Activated CD8-positive, alpha-beta memory T cell treated with anti-CD3 and anti-CD28 coated beads, Interleukin-2, amount 50 U/mL, for 48 hours (primary cell): Measurements from ENCODE around the gene GRID2.

Source experiments
- DNase-seq: peaks from one replicate; pipeline ENCODE4 v3.0.0-alpha.2; 2020

Gene GRID2

DNA sequence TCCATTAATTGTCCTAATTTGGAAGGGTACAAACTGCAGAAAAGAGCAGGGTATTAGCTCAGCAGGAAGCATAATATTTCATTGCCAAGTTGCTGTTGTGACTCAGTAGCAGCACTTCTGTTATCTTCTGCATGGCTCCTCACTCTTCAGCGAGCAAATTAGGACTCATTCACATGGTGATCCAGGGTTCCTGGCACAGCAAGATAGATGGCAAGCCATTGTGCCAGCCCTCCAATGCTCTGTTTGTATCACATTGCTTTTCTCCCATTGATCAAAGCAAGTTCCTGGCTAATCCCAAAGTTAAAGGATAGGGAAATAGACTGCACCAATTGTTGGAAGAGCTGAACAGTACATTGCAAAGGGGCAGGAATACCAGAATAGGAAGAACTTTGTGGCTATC is 1142.3 kb downstream of the GRID2 start:
- DNase-seq, result no peak

DNA sequence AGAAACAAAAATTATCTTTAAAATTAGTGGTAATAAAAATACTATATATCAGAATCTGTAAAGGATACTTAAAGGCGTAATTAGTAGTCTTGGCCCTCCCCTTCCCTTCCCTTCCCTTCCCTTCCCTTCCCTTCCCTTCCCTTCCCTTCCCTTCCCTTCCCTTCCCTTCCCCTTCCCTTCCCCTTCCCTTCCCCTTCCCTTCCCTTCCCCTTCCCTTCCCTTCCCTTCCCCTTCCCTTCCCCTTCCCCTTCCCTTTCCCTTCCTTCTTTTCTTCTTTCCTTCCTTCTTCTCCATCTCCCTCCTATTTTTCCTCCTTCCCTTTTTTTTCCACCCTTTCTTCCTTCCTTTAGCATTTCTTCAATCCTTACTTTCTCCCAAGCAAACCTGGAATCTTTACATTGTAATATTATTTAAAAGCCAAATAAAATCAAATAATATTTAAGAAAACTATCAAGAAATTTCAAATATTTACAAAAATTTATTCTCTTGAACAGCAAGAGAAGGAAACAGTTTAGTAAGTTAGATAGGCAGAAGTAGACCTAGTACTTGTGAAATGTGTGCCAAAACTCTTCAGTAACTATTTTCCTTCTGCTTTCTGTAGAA is 1145.0 kb downstream of the GRID2 start:
- DNase-seq, result no peak

DNA sequence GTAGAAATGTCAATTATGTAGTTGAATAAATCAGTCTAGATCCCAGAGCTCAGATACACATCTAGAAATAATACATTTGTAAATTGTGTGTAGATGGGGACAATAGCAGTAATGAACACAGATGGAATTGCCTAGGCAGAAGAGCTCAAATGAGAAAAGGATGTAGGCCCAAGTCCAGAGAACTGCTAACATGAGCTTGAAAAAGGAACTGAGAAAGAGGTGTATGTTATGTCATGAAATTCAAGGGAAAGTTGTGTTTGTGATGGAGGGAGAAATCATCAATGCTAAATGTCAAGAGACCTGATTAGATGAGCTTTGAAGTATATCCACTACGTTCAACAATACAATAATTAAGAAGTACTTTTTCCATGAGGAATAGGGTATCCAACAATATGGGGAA is 1148.2 kb downstream of the GRID2 start:
- no peak for DNase-seq

DNA sequence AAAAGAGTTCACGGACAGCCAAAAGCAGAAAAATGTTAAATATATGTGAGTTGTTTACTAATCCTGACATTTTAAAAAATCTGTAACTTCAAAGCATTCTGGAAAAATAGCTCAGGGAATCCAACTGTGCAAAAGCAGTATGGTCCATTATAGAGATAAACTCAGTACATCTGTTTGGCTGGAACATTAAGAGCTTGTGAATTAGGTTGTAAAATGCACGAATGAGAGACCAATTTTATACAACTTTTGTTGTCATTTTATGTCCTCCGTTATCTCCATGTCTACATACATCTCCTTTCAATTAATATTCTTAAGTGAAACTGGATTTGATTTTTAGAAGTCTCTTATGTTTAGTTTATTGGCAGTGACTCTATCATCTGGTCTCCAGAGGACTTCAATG is 1157.8 kb downstream of the GRID2 start:
- DNase-seq, result no peak

DNA sequence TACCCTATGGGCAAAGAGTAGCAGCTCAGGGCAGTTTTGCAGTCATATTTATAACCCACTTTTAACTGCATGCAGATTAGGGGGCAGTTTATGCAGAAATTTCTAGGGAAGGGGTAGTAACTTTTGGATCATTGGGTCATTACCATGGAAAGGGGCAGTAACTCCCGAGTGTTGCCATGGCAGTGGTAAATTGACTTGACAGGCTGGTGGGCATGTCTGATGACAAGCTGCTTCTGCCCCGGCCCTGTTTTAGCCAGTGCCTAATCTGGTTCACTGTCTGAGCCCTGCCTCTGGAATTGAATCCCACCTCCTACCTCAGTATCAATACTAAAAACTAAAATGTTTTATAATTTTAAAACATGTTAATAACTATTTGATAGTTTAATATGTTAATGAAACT is 1162.7 kb downstream of the GRID2 start:
- DNase-seq, result no peak

DNA sequence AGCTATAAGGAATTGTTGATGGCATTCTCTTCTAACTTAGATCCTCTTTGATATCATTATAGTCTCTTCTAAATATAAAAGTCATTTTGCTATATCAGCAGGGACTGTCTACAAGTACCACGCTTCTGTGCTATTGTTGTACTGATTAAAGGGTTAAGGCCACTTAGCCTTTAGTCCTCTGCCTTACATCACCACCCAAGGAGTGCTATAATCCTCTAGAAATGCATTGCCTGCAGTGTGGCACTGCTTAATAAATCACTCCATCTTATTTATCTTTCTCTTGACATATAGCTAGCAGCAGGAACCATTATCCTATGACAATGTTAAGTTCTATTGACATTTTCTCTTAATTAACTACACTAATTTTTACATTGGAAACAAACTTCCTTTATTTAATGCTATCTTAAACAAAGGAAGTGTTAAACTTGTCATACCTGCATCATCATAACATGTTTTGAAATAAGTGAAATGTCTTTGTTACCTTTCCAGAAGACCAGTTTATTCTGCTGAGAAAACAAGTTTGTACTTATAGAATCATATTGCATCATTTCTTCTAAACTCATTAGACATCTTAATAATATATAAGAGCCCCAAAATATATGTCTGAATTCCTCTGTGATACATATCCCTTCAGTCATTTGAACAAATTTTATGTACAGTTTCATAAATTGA is 1163.9 kb downstream of the GRID2 start:
- DNase-seq, result no peak

DNA sequence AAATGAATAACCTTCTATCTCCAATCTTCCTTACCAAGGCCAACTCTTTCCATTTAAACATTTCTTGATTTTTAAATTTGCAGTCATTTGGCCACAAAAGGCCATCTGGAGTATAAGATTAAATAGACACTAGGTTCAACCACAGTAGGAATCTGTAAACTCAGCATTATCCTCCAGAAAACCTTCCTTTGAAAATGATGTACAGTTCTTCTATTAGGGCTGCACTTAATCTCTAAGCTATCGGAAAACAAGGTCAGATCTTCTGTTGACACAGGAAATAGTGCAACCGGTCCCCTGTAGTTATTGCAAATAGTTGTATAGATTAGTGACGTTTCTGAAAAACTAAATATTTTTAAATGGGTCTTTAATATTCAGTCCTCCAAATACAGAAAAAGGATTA is 1165.8 kb downstream of the GRID2 start:
- no peak for DNase-seq

DNA sequence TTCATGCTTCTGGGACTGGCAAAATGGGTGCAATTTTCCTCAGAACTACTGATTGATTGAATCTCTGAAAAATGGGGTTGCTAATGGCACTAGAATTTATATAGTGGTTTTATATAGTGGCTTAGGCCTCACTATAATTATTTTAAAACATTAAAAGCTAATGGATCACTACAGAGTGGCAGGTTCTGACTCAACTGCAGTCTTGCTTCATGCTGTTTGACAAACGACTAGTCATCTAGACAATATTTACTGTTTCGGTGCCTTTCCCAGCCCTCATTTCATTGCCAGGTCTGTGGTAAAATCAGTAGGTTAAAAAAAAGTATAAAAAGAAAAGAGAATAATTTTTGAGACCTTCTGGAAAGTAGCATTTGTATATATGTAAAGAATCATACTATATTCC is 1172.0 kb downstream of the GRID2 start:
- DNase-seq, result no peak

DNA sequence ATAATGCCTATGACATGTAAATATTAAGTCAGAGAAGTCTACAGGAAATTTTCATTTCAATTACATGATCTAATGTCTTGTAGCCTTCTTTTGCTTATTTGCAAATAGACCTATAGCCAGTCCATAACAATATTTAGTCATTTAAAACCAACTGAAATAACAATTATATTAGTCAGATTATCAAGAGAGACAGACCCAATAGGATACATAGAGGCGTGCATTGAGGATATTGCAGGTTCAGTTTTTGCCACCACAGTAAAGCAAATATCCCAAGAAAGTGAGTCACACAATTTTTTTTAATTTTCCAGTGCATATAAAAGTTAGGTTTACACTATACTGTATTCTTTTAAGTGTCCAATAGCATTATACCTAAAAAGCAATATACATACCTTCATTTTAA is 1175.0 kb downstream of the GRID2 start:
- no peak for DNase-seq

DNA sequence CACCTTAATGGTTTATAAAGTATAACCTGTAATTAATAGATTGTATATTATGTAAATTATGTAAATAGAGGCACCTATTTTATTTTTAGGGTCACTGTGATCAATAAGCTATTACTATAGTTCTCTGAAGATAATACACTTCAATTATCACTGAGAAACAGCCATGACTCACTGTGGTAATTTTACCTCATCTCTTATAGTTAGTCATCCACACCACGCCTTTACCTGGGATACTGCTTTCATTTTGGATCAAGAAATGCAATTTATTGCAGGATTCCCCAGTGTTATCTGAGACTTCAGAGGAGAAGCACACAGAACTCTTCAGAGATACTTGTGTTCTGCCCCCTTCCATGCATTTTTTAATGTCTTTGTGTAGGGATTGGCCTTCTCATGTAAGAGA is 1176.7 kb downstream of the GRID2 start:
- DNase-seq, result no peak

DNA sequence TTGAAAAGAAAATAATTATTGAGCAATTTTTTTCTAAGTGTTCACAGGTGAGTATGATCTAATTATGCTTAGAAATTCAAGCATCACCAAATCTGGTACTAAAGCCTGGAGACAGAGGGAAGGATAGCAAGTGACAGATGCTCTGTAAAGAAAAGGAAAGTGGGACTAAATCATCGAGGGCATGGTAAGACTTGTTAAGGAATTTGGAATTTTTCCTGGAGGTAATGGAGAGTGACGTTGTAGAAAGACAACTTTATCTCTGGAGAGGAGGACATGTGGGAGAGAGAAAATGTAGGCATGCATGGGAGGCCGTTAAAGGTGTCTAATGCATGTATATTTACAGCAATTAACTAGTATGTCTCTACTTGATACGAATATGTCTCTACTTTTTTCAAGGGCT is 1191.6 kb downstream of the GRID2 start:
- DNase-seq, result no peak

DNA sequence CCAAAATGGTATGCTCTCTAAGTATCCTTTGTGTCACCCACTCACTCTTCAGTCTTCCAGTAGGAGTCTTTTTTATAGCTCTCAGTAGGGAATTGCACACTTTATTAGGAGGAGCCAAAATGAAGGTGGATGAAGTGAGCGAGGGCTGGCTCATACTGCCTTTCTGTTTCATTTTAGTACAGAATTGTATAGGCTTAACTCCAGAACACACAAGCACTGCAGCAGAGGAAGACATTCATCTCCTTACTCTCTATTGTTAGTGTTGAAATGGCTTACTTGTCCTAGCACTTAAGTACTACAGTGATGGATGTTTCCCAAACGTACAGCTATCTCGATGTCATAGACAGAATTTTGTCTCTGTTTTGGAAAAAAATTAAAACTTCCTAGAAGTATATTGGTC is 1197.5 kb downstream of the GRID2 start:
- no peak for DNase-seq

DNA sequence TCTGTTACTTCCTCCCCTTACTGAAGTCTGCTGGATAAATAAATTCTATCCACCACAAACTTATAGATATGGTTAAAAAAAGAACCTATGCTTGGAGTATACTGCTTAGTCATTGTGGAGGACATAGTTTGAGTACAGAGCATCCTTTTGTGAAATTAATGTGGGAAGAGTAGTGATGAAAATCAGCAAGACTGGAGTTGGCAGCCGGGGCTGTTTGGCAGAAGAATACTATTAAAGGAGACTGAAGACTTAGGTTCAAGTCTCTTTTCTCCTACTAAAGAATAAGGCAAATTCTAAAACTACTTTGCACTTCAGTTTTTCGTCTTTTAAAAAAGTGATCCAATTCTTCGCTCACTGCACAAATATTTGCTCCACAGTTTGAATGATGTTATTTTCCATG is 1198.2 kb downstream of the GRID2 start:
- DNase-seq, result no peak

DNA sequence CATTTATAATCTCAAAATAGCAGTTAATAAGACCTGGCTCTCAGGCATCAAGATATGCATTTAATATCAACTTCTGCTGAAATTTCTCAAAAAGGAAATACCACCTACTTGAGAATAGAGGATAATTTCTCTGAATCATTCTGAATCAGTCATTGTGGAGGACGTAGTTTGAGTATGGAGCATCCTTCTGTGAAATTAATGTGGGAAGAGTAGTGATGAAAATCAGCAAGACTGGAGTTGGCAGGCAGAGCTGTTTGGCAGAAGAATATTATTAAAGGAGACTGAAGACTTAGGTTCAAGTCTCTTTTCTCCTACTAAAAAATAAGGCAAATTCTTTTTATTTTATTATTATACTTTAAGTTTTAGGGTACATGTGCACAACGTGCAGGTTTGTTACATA is 1199.2 kb downstream of the GRID2 start:
- DNase-seq, result no peak

DNA sequence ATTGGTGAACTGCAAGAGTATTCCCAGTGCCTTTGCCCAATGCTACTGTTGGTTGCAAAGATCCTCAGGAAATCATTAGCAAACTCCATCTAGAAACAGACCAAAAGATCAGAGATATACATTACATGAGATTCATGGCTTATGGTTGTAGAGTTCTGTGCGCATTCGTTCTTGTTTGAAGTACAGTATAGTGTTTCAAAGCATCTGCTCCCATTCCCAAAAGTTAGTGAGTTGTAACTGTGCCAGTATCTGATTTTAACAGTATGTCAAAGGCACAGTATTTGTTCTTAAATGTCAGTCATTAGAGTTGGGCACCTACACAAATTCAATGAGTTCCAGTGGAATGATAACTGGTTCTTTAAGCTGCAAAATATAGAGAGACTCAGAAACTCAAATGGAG is 1210.1 kb downstream of the GRID2 start:
- DNase-seq, result no peak

DNA sequence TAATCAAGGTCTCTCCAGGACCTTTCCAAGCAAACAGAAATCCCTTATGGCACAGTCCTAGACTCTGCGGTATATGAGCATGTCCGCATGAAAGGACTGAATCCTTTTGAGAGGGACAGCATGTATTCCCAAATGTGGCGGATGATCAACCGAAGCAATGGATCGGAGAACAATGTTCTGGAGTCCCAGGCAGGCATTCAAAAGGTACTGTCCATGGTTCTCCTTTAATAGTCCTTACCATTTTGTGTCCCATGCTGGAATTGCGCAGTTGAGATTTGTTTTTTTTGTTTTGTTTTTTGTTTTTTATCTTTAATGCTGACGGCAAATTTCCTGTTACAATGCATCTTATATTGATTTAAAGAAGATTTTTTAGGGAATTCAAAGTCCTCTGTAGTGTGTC is 1211.4 kb downstream of the GRID2 start:
- no peak for DNase-seq

DNA sequence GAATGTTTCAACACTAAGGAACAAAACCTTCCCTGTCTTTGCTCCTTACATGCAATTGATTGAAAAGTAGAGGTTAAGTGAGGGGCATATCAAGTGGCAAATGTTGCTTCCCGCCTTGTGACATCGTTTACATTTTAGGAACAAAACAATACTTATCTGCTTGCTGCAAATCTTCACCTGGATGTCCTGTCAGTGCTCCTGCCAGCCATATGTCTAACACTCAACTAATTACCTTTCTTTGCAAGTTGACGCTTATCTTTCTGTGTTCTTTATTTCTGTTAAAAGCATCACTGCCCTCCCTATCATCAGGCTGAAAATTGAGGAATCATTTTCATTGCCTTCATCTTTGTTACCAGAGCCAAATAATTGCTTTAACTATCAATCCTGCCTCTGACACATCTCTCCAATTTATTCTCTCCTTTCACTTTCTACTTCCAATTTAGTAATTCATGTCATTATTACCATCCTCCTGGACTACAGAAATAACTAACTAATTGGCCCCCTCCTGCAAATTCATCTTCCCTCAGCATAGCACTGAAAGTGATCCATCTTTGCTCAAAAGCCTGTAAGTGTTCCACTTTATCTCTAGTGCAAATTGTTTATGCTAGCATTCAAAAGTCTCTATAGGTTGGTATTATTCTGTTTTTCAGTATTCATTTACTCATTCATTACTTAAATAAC is 1226.1 kb downstream of the GRID2 start:
- DNase-seq, result no peak

DNA sequence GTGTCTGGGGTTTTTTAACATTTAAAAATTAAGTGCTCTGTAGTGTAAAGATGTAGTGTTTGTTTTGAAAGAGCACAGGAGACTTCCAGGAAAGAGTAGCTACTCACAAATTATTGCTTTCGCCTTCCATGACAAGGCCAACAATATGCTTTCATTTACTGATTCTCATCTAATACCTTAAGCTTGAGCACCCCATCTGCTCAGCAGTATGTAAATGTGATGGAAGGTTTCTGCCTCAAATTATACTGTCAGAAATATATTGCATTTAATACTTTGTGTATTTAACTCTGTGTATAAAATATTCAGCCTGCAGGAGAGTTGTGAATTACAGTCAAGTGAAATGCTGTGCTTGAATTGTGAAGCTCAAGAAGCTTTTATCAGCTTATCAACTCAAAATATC is 1228.5 kb downstream of the GRID2 start:
- no peak for DNase-seq

DNA sequence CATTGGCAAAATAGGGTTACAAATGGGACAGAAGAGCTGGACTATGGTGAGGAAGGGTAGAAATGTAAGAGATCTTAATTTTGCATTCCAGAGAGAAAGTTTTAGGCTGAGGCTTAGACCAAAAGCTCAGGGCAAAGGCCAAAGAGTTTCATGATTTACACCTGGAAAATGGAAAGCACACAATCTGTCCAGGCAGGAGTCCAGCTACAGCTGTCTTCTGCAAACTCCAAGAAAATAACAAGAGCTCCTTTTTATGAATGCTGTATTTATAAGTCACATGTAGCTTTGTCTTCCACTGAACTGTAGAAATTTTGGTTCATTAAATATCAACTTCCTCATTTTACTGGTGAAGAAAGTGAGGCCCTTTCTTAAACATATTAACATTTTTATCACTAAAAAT is 1236.8 kb downstream of the GRID2 start:
- DNase-seq, result no peak

DNA sequence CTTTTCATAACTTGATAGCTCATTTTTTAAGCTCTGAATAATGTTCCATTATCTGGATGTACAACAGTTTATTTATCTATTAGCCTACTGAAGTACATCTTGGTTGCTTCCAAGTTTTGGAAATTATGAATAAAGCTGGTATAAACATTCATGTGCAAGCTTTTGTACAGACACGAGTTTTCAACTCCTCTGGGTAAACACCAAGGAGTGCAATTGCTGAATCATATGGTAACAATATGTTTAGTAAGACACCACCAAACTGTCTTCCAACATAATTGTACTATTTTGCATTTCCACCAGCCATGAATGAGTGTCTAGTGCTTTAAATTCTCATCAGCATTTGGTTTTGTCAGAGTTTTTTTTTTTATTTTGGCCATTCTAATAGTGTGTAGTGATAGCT is 1258.1 kb downstream of the GRID2 start:
- DNase-seq, result no peak

DNA sequence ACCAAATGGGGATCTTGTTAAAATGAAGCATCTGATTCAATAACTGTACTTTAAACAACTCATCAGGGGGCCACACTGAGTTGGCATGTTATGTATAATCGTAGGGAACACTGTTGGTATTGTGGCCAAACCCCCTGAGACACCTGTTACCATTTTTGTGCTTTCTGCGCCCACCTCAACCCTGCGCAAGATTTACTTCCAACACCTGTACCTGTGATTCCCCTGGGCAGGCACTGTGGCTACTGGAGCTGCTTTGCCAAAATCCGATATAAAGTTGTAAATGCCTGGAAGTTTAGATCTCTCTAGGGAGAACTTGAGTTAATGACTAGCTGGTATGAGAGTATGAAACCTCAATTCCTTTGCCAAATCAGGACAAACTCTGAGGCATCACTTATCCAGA is 1265.0 kb downstream of the GRID2 start:
- no peak for DNase-seq

DNA sequence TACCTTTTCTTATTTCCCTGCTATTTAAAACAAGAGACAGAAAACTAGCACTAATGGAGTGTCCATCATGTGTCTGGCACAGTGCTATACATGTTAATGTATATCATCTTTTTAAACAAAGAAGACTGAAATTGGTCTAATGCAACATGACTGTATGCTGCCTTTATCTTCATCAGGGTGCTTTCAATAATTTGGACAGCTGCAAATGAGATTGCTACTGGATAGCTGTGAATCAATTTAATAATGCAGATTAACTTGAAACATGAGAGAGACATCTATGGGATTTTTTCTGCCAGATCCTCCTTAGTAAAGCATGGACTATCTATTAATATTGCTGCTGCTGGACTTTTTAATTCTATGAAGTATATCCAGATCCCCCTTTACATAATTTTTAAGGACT is 1269.5 kb downstream of the GRID2 start:
- DNase-seq, result no peak

DNA sequence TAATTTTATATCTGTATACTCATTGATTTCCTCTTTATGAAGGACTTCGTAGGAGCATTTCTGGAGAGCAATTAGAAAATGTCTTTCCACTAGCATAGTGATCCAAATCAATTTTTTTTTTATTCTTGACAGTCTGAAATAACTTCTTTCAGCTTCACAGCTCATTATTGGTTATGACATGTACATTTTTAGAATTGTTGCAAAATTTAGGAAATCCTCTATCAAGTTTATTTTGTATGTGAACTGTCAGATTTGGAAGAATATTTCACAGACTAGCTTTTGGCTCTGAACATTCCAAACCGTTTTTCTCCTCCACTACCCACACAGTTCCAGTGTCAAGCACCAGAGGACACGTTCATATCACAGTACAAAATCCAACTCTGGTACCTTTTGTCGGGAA is 1275.2 kb downstream of the GRID2 start:
- no peak for DNase-seq

DNA sequence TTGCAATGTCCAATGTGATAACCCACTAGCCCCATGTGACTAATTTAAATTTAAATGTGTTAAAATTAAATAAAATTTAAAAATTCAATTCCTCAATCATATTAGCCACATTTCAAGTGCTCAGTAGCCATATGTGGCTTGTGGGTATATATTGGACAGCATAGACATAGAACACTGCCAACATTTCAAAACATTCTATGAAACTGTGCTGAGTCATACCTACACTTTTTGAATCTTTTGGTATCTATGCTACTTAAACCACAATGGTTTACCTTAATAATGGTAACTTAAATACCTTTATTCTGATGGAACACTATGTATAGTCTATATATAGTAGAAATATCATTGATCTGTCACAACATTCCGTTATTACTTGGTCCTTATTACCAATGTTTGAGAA is 1301.4 kb downstream of the GRID2 start:
- DNase-seq, result no peak

DNA sequence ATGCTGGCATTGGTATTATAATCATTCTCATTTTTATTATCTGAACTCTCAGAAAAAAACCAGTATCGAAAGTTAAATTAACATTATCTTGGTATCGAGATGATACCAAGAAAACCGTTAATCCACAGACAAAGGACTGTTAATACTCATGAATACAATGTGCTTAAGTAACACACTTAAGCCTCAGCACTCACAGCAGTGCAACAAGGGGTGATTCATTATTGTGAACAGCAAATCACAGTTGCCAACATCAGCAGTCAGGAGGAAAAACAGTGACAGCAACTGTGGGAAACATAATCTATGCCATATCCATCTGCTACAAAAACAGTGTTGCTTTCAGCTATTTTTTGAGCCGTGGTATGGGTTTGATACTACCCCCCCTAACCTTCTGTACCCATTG is 1313.8 kb downstream of the GRID2 start:
- DNase-seq, result no peak
